ENCODE data around the gene WDFY2. TPM values are rescaled to one million over a fixed set of nuclear protein-coding genes. Genes with fewer than 3 reads are reported as not detected.

Gene WDFY2
- 2.3 to 3.2 TPM (median 3.1 TPM) in 5 replicates for total RNA-seq (2022; extraction: Qiagen RNA extraction)

GRCh38 chr13:51583875-51584730, at the start of gene WDFY2:
TSS of gene WDFY2 (plus strand) at chr13:51584462. CDS start at chr13:51584688, 226 bp downstream.

GRCh38 chr13:51803422-51804294, 219.4 kb downstream of the WDFY2 start, which contains the start of gene DHRS12:
TSS of gene DHRS12 (minus strand) at chr13:51804163. CDS start at chr13:51799659, 4,504 bp downstream.

Other genes starting within 250 kb of the WDFY2 start
- 0.03 TPM in 1 of 5 replicates, not detected in the others for gene SERPINE3, start 244.8 kb upstream of the WDFY2 start, total RNA-seq (2022; extraction: Qiagen RNA extraction)
- gene INTS6, start 131.4 kb upstream of the WDFY2 start, total RNA-seq (2022; extraction: Qiagen RNA extraction), result 8.9 to 11.1 TPM (median 9.8 TPM) in 5 replicates
- gene DHRS12, start 219.7 kb downstream of the WDFY2 start, total RNA-seq (2022; extraction: Qiagen RNA extraction), result 4.1 to 5.6 TPM (median 4.7 TPM) in 5 replicates

All from A549 treated with AZD2906 at 1 μM for 4 hours (cell line).